ENCODE results near the gene DOCK2.
"Not testable (repeated sequence)": the region's sequence is repeated elsewhere in the genome, so short reads cannot be mapped to it uniquely, and the experiment has no call there.

The DOCK2 gene

DNA sequence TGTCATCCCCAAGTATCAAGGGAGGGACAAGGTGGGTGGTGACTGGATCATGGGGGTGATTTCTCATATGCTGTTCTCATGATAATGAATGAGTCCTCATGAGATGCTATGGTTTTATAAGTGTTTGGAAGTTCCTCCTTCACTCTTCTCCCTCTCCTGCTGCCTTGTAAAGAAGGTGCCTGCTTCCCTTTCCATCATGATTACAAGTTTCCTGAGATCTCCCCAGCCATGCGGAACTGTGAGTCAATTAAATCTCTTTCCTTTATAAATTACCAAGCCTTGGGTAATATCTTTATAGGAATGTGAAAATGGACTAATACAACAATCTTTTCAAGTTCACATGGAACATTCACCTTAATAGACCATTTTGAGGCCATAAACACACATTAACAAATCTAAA is 21.5 kb upstream of the DOCK2 start:
- Histone ChIP-seq H3K4me3 (ENCODE audit: low read length in 2 of 2) (no peak overlapping the region), H3K4me1 (ENCODE audit: control insufficient read depth, insufficient read depth, low read length) (no peaks in the 10 kb centered on the region), H3K9ac (ENCODE audit: low read length in 2 of 2) (no peak overlapping the region), H3K27ac (ENCODE audit: low read length) (no peak overlapping the region), H3K9me3 (ENCODE audit: control insufficient read depth in 2 of 2, low read length in 2 of 2) (no peaks in the 10 kb centered on the region), H3K27me3 (ENCODE audit: control insufficient read depth in 1 of 2, insufficient read depth in 2 of 2, low read length in 2 of 2) (no peaks in the 10 kb centered on the region), H3K36me3 (ENCODE audit: control insufficient read depth in 2 of 2, insufficient read depth in 2 of 2, low read length in 2 of 2) (no peaks in the 10 kb centered on the region)

DNA sequence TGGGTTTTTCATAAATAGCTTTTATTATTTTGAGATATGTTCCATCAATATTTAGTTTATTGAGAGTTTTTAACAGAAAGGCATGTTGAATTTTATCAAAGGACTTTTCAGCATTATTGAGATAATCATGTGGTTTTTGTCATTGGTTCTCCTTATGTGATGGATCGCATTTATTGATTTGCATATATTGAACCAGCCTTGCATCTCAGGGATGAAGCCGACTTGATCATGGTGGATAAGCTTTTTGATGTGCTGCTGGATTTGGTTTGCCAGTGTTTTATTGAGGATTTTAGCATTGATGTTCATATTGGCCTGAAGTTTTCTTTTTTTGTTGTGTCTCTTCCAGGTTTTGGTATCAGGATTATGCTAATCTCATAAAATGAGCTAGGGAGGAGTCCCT is 12.8 kb upstream of the DOCK2 start:
- H3K4me3 ChIP-seq (ENCODE audit: low read length in 2 of 2): not testable (repeated sequence)

DNA sequence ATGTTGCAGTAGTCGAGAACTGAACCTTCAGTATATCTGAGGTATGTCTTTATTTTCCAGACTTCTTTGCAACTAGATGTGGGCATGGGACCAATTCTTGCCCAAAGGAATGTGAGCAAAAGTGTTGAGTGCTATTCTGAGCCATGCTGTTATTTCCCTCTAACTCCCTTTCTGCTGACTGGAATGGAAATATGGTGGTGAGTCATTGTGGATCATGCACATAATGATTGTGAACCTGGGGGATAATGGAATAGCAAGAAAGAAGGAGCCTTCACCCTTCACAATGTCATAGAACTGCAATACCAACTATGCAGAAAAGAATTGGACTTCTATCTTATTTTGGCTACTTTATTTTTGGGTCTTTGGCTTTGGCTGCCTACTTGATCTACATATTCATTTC is 10.3 kb upstream of the DOCK2 start:
- Histone ChIP-seq H3K27me3 (ENCODE audit: control insufficient read depth in 1 of 2, insufficient read depth in 2 of 2, low read length in 2 of 2) (no peaks in the 10 kb centered on the region), H3K9me3 (ENCODE audit: control insufficient read depth in 2 of 2, low read length in 2 of 2) (no peaks in the 10 kb centered on the region), H3K4me3 (ENCODE audit: low read length in 2 of 2) (no peak overlapping the region), H3K27ac (ENCODE audit: low read length) (no peak overlapping the region), H3K36me3 (ENCODE audit: control insufficient read depth in 2 of 2, insufficient read depth in 2 of 2, low read length in 2 of 2) (no peaks in the 10 kb centered on the region), H3K9ac (ENCODE audit: low read length in 2 of 2) (no peak overlapping the region), H3K4me1 (ENCODE audit: control insufficient read depth, insufficient read depth, low read length) (no peaks in the 10 kb centered on the region)

More for the DNA sequence above, 12.8 kb upstream of the DOCK2 start:
- not testable (repeated sequence) for H3K27ac ChIP-seq (ENCODE audit: low read length); H3K9me3 ChIP-seq (ENCODE audit: control insufficient read depth in 2 of 2, low read length in 2 of 2); H3K27me3 ChIP-seq (ENCODE audit: control insufficient read depth in 1 of 2, insufficient read depth in 2 of 2, low read length in 2 of 2); H3K4me1 ChIP-seq (ENCODE audit: control insufficient read depth, insufficient read depth, low read length); H3K9ac ChIP-seq (ENCODE audit: low read length in 2 of 2); H3K36me3 ChIP-seq (ENCODE audit: control insufficient read depth in 2 of 2, insufficient read depth in 2 of 2, low read length in 2 of 2)

DNA sequence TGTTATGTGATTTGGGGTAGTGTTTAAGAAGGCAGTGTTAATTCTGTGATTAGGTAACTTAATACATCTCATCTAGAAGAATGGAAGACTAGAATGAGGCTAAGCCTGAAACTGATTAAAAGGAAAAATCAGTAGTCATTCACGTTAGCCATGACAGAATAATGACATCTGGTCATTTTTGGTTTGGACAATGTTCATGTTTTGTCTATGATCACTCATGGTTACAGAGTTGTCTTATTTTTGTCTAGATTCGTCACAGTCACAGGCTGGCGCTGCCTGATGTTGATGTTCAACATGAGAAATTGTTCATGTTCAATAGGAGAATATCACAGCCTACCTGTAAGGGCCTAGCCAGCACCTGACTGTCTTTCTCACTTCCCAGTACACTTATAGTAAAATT is 9.5 kb upstream of the DOCK2 start:
- no peak overlapping the region for H3K9ac ChIP-seq (ENCODE audit: low read length in 2 of 2)
- no peak overlapping the region for H3K4me3 ChIP-seq (ENCODE audit: low read length in 2 of 2)
- H3K9me3 ChIP-seq (ENCODE audit: control insufficient read depth in 2 of 2, low read length in 2 of 2): no peaks in the 10 kb centered on the region
- H3K4me1 ChIP-seq (ENCODE audit: control insufficient read depth, insufficient read depth, low read length): no peaks in the 10 kb centered on the region
- H3K27ac ChIP-seq (ENCODE audit: low read length): no peak overlapping the region
- H3K36me3 ChIP-seq (ENCODE audit: control insufficient read depth in 2 of 2, insufficient read depth in 2 of 2, low read length in 2 of 2): no peaks in the 10 kb centered on the region
- no peaks in the 10 kb centered on the region for H3K27me3 ChIP-seq (ENCODE audit: control insufficient read depth in 1 of 2, insufficient read depth in 2 of 2, low read length in 2 of 2)

DNA sequence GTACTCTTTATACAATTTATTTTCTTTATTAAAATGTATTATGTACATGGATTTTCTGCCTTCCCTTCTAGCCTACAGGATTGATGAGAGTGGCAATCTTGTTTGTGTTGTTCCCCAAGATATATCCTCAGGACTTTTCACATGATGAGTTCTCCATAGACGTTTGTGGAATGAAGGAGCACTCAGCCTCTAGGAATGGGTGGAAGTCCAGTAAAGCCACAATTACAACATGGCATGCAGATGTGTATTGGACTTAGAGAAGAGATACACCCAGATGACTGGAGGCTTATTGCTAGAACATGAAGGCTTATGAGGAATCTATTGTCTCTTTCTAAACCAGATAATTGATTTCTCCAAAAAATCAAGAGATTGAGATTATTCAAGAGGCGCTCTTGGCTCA is 8.2 kb upstream of the DOCK2 start:
- H3K27me3 ChIP-seq (ENCODE audit: control insufficient read depth in 1 of 2, insufficient read depth in 2 of 2, low read length in 2 of 2): no peaks in the 10 kb centered on the region
- H3K36me3 ChIP-seq (ENCODE audit: control insufficient read depth in 2 of 2, insufficient read depth in 2 of 2, low read length in 2 of 2): no peaks in the 10 kb centered on the region
- H3K9ac ChIP-seq (ENCODE audit: low read length in 2 of 2): no peak overlapping the region
- H3K9me3 ChIP-seq (ENCODE audit: control insufficient read depth in 2 of 2, low read length in 2 of 2): no peaks in the 10 kb centered on the region
- no peak overlapping the region for H3K4me3 ChIP-seq (ENCODE audit: low read length in 2 of 2)
- no peak overlapping the region for H3K27ac ChIP-seq (ENCODE audit: low read length)
- no peaks in the 10 kb centered on the region for H3K4me1 ChIP-seq (ENCODE audit: control insufficient read depth, insufficient read depth, low read length)

DNA sequence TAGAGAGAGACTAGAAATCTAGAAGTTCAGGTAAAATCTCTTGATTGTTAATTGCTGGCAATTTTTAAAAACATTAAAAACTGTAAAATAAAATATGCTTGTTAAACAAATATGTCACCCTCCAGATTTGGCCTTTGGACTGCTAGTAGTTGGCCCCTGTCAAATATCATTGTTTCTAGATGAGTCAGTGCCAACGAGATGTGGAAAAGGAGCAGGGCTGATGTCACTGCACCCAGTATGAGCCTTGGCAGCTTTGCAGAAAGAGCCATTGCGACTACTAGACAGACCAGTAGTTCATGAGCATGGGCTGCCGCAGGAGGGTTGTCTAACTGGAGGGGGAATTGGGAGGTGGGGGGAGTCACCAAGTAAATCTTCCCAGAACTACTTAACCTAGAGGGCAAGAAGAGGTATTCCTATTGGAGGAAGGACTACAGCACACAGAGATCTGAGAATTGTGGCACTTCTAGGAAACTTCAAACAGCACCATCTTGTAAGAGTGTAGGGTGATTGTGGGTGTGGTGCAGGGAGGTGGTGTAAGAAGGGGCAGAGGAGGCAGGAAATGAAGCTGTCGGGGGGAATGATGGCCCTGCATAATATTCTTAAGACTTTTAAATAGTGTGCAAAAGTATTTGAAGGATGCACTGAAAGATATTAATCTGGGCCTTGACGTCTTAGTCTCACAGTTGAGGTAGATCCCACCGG is 7.1 kb upstream of the DOCK2 start:
- no peaks in the 10 kb centered on the region for H3K27me3 ChIP-seq (ENCODE audit: control insufficient read depth in 1 of 2, insufficient read depth in 2 of 2, low read length in 2 of 2)
- H3K9me3 ChIP-seq (ENCODE audit: control insufficient read depth in 2 of 2, low read length in 2 of 2): no peaks in the 10 kb centered on the region
- no peak overlapping the region for H3K9ac ChIP-seq (ENCODE audit: low read length in 2 of 2)
- H3K4me3 ChIP-seq (ENCODE audit: low read length in 2 of 2): no peak overlapping the region
- H3K4me1 ChIP-seq (ENCODE audit: control insufficient read depth, insufficient read depth, low read length): no peaks in the 10 kb centered on the region
- no peak overlapping the region for H3K27ac ChIP-seq (ENCODE audit: low read length)
- no peaks in the 10 kb centered on the region for H3K36me3 ChIP-seq (ENCODE audit: control insufficient read depth in 2 of 2, insufficient read depth in 2 of 2, low read length in 2 of 2)

DNA sequence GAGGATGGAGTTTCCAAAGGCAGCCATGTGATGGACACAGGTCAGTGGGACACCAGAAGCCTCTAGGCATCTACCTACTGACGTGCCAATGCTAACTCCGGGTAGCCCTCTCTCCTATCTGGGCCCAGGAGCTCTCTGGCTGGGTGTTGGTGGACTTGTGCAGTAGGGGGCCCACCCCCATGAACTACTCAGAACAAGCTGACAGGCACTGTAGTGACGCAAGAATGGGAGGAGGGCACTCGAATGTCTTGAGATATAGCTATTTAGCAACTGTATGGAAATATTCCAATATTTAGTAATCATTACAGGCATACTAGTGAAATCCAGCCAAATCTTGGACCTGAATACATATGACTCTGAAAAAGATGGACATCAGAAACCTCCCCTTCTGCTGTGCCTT is 5.7 kb upstream of the DOCK2 start:
- Histone ChIP-seq H3K4me3 (ENCODE audit: low read length in 2 of 2) (no peak overlapping the region), H3K36me3 (ENCODE audit: control insufficient read depth in 2 of 2, insufficient read depth in 2 of 2, low read length in 2 of 2) (no peaks in the 10 kb centered on the region), H3K9ac (ENCODE audit: low read length in 2 of 2) (no peak overlapping the region), H3K27me3 (ENCODE audit: control insufficient read depth in 1 of 2, insufficient read depth in 2 of 2, low read length in 2 of 2) (peaks cover 0 to under 1% of the 10 kb centered on the region in 2 donors), H3K27ac (ENCODE audit: low read length) (no peak overlapping the region), H3K9me3 (ENCODE audit: control insufficient read depth in 2 of 2, low read length in 2 of 2) (no peaks in the 10 kb centered on the region), H3K4me1 (ENCODE audit: control insufficient read depth, insufficient read depth, low read length) (no peaks in the 10 kb centered on the region)

DNA sequence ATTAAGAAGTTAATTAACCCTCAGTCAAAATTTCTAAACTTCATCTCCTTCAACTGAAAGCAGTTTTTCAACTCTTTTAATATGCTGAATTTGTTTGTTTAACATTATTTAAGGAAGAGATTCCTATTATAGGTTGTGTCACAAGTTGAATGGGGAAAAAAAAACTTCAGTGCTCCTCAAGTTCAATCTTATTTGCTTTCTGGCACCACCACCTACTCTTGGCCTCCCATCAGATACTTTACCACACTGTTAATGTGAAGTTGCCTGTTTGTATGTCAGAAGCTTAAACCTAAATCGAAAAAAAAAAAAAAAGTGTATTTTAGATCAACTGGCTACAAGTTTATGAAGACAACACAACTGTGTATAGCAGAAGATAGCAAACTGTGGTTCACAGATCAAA is 4.1 kb upstream of the DOCK2 start:
- Histone ChIP-seq H3K9ac (ENCODE audit: low read length in 2 of 2) (no peak overlapping the region), H3K27ac (ENCODE audit: low read length) (no peak overlapping the region), H3K4me3 (ENCODE audit: low read length in 2 of 2) (no peak overlapping the region), H3K27me3 (ENCODE audit: control insufficient read depth in 1 of 2, insufficient read depth in 2 of 2, low read length in 2 of 2) (peaks cover 4 to 9% of the 10 kb centered on the region in 2 donors), H3K4me1 (ENCODE audit: control insufficient read depth, insufficient read depth, low read length) (no peaks in the 10 kb centered on the region), H3K9me3 (ENCODE audit: control insufficient read depth in 2 of 2, low read length in 2 of 2) (no peaks in the 10 kb centered on the region), H3K36me3 (ENCODE audit: control insufficient read depth in 2 of 2, insufficient read depth in 2 of 2, low read length in 2 of 2) (no peaks in the 10 kb centered on the region)

DNA sequence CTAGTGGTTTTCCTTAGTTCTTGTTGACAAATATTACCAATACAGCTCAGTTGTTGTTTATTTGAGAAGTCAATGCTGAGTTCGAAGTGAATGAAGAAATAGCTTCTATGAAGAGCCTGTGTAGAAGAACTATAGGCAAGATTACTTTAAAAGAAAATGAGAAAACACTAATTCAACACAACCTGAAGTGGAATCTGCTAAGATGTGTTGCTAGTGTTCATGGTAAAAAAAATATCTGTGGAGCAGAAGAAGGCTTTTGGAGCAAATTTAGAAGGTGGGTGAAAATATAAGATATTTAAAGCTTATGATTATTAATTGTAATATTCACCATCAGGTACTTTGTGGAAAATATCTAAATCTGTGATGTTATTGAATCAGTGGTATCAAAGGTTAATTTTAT is 2.5 kb upstream of the DOCK2 start:
- no peaks in the 10 kb centered on the region for H3K4me1 ChIP-seq (ENCODE audit: control insufficient read depth, insufficient read depth, low read length)
- H3K27me3 ChIP-seq (ENCODE audit: control insufficient read depth in 1 of 2, insufficient read depth in 2 of 2, low read length in 2 of 2): peaks cover 4 to 11% of the 10 kb centered on the region in 2 donors
- no peaks in the 10 kb centered on the region for H3K36me3 ChIP-seq (ENCODE audit: control insufficient read depth in 2 of 2, insufficient read depth in 2 of 2, low read length in 2 of 2)
- no peak overlapping the region for H3K9ac ChIP-seq (ENCODE audit: low read length in 2 of 2)
- no peak overlapping the region for H3K4me3 ChIP-seq (ENCODE audit: low read length in 2 of 2)
- H3K27ac ChIP-seq (ENCODE audit: low read length): no peak overlapping the region
- H3K9me3 ChIP-seq (ENCODE audit: control insufficient read depth in 2 of 2, low read length in 2 of 2): peaks cover 0 to 4% of the 10 kb centered on the region in 2 donors

DNA sequence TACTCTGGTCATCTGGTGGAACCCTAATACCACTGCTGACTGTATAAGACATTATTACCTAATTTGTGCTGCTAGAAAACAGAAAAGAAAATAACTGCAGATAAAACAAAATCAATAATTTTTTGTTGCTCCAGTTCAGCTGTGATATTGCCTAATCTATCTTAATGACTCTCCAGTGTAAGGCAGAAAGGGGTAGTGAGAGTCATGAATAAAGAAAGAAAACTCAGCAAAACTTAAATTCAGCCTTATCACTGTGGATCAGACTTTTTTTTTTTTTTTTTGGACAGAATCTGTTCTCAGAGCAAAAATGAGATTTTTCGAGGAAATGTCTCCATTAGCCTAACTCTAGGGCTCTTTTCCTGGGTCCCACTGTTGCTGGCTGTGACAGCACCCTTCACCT is 1.1 kb upstream of the DOCK2 start:
- H3K27me3 ChIP-seq (ENCODE audit: control insufficient read depth in 1 of 2, insufficient read depth in 2 of 2, low read length in 2 of 2): peaks cover 4 to 11% of the 10 kb centered on the region in 2 donors
- H3K4me1 ChIP-seq (ENCODE audit: control insufficient read depth, insufficient read depth, low read length): no peaks in the 10 kb centered on the region
- no peak overlapping the region for H3K9ac ChIP-seq (ENCODE audit: low read length in 2 of 2)
- H3K4me3 ChIP-seq (ENCODE audit: low read length in 2 of 2): no peak overlapping the region
- no peak overlapping the region for H3K27ac ChIP-seq (ENCODE audit: low read length)
- H3K36me3 ChIP-seq (ENCODE audit: control insufficient read depth in 2 of 2, insufficient read depth in 2 of 2, low read length in 2 of 2): no peaks in the 10 kb centered on the region
- peaks cover 0 to 7% of the 10 kb centered on the region in 2 donors for H3K9me3 ChIP-seq (ENCODE audit: control insufficient read depth in 2 of 2, low read length in 2 of 2)

DNA sequence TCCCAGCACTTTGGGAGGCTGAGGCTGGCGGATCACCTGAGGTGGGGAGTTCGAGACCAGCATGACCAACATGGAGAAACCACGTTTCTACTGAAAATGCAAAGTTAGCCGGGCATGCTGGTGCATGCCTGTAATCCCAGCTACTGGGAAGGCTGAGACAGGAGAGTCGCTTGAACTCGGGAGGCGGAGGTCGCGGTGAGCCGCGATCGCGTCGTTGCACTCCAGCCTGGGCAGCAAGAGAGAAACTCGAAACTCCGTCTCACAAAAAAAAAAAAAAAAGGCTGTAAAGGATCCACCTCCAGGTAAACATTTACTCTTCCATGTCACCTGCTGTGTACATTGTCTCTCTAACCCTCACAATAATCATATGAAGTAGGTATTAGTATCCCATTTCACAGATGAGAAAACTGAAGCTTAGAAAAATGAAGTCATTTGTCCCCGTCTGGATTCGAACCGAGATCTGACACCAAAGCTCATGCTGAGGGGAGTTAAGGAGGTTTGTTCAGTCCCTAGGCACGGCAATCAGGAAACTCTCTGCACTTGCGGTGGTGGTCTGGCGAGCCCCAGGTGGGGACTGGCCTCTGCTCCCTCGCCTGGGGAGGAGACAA is 494 bp upstream of the DOCK2 start:
- Histone ChIP-seq H3K4me1 (ENCODE audit: control insufficient read depth, insufficient read depth, low read length) (no peaks in the 10 kb centered on the region), H3K9me3 (ENCODE audit: control insufficient read depth in 2 of 2, low read length in 2 of 2) (peaks cover 0 to 7% of the 10 kb centered on the region in 2 donors), H3K27me3 (ENCODE audit: control insufficient read depth in 1 of 2, insufficient read depth in 2 of 2, low read length in 2 of 2) (peaks cover 4 to 11% of the 10 kb centered on the region in 2 donors), H3K27ac (ENCODE audit: low read length) (no peak overlapping the region), H3K4me3 (ENCODE audit: low read length in 2 of 2) (peak overlapping the region in 1 of 2 donors; percentile 10), H3K9ac (ENCODE audit: low read length in 2 of 2) (no peak overlapping the region), H3K36me3 (ENCODE audit: control insufficient read depth in 2 of 2, insufficient read depth in 2 of 2, low read length in 2 of 2) (no peaks in the 10 kb centered on the region)

Data from stomach smooth muscle (tissue), 2 donors.